Motor neuron (in vitro differentiated cells): ENCODE data around the gene SENP1. TPM values are rescaled to one million over a fixed set of nuclear protein-coding genes. Genes with fewer than 3 reads are reported as not detected.
A peak's percentile ranks its signal among the peaks of the same experiment; 100 is the strongest.

Experiments
- ATAC-seq, 8 experiments: fragments of 200-7000 bp; cut with Tn5 transposase; replicated peaks in 6 of 8; 2 replicates each; pipeline ENCODE4 v1.8.0; 2021; ENCODE audit warnings: mild to moderate bottlenecking in 8 of 8, moderate library complexity in 8 of 8
- H3K27ac ChIP-seq, 2 donors: fragments of 250-450 bp; sonication (Bioruptor Pico); 2 replicates each; pipeline ENCODE4 v1.9.0; 2021; ENCODE audit warnings: antibody characterized with exemption in 2 of 2, mild to moderate bottlenecking in 2 of 2, moderate library complexity in 1 of 2
- H3K4me1 ChIP-seq, 2 donors: fragments of 250-450 bp; sonication (Bioruptor Pico); replicated peaks in 1 of 2; 2 replicates each; pipeline ENCODE4 v1.6.1; 2021; ENCODE audit warnings: antibody characterized with exemption in 2 of 2, mild to moderate bottlenecking in 2 of 2, moderate library complexity in 1 of 2
- H3K4me3 ChIP-seq, 5 donors: fragments of 250-450 bp; sonication (Bioruptor Pico); 2 replicates each; pipeline ENCODE4 v1.9.0; 2021; ENCODE audit warnings: antibody characterized with exemption in 5 of 5, mild to moderate bottlenecking in 5 of 5, moderate library complexity in 4 of 5
- WGBS, 10 experiments: fragments of 450-650 bp; shearing (Covaris generic); methylation state at CpG; one replicate each; pipeline ENCODE4 v1.0.0; 2022; 5-methylcytosine and 5-hydroxymethylcytosine counted together
- in situ Hi-C, 9 experiments: fragments of 400-800 bp; cut with MboI; loops; one replicate each; pipeline ENCODE4 v1.15.0; 2021; ENCODE audit warnings: low sequenced_read_pairs in 9 of 9, low pct_unique_long_range_greater_than_20kb in 2 of 9; ENCODE audit not compliant: unreplicated experiment in 9 of 9
- total RNA-seq, 8 experiments: library from RNA; unstranded; fragments of 300-600 nt; gene quantifications; 2 replicates each; pipeline versions ENCODE4 v1.2.3 to v1.2.4, GENCODE V29; 2022

Gene SENP1
- total RNA-seq, 8 experiments from 2014 or later, result 9.5 to 28.8 (median 19.2) TPM

- ATAC-seq, result no peak
- H3K4me1 ChIP-seq, result no peaks in the 10 kb centered on the region
- in situ Hi-C loops, result no loop called here
- WGBS, 10 experiments, result 20 to 100% (median 88%) methylated on average over 1 of the region's 1 CpG; no CpG with 5 or more reads in 3 of the 10 experiments
- no peak overlapping the region for H3K4me3 ChIP-seq
- no peak overlapping the region for H3K27ac ChIP-seq
Measured at GRCh38 chr12:48074266-48074665, 31.6 kb downstream of the SENP1 start.

- 83 to 100% (median 100%) methylated on average over 1 to 3 of the region's 3 CpGs for WGBS, 10 experiments
- H3K27ac ChIP-seq, result no peak overlapping the region
- in situ Hi-C loops, result no loop called here
- no peak for ATAC-seq
- H3K4me3 ChIP-seq, result no peak overlapping the region
- H3K4me1 ChIP-seq, result no peaks in the 10 kb centered on the region
Measured at GRCh38 chr12:48072266-48072665, 33.6 kb downstream of the SENP1 start.

- in situ Hi-C loops, result no loop called here
- WGBS, 10 experiments, result 92 to 100% (median 100%) methylated on average over 2 of the region's 2 CpGs; no CpG with 5 or more reads in 5 of the 10 experiments
- ATAC-seq, result no peak
Measured at GRCh38 chr12:48071808-48072207, 34.1 kb downstream of the SENP1 start.

GRCh38 chr12:48070731-48071130 lies 35.1 kb downstream of the SENP1 start:
- ATAC-seq, result no peak
- 80 to 100% (median 100%) methylated on average over 1 to 4 of the region's 4 CpGs; no CpG with 5 or more reads in 1 of the 10 experiments for WGBS, 10 experiments
- Histone ChIP-seq H3K4me1 (no peaks in the 10 kb centered on the region), H3K27ac (no peak overlapping the region), H3K4me3 (no peak overlapping the region)
- in situ Hi-C loops, result no loop called here

More at GRCh38 chr12:48071808-48072207, 34.1 kb downstream of the SENP1 start:
- Histone ChIP-seq H3K27ac (no peak overlapping the region), H3K4me1 (no peaks in the 10 kb centered on the region), H3K4me3 (no peak overlapping the region)

- Histone ChIP-seq H3K4me1 (no peaks in the 10 kb centered on the region), H3K4me3 (no peak overlapping the region), H3K27ac (no peak overlapping the region)
- in situ Hi-C loops, result no loop called here
- no peak for ATAC-seq
- 86 to 100% (median 100%) methylated on average over 1 of the region's 1 CpG; no CpG with 5 or more reads in 3 of the 10 experiments for WGBS, 10 experiments
Measured at GRCh38 chr12:48070033-48070432, 35.8 kb downstream of the SENP1 start.

GRCh38 chr12:48069241-48069640 lies 36.6 kb downstream of the SENP1 start:
- WGBS, 10 experiments, result 29 to 100% (median 83%) methylated on average over 1 of the region's 1 CpG; no CpG with 5 or more reads in 3 of the 10 experiments
- H3K4me3 ChIP-seq, result no peak overlapping the region
- no peak overlapping the region for H3K27ac ChIP-seq
- in situ Hi-C loops, result no loop called here
- no peak for ATAC-seq
- no peaks in the 10 kb centered on the region for H3K4me1 ChIP-seq

GRCh38 chr12:48068457-48068856 lies 37.4 kb downstream of the SENP1 start:
- in situ Hi-C loops, result no loop called here
- H3K4me1 ChIP-seq, result no peaks in the 10 kb centered on the region
- H3K27ac ChIP-seq, result no peak overlapping the region
- no peak for ATAC-seq
- 71 to 94% (median 85%) methylated on average over 1 to 2 of the region's 2 CpGs for WGBS, 10 experiments
- no peak overlapping the region for H3K4me3 ChIP-seq

- in situ Hi-C loops, result no loop called here
- Histone ChIP-seq H3K4me1 (no peaks in the 10 kb centered on the region), H3K27ac (no peak overlapping the region), H3K4me3 (no peak overlapping the region)
- ATAC-seq, result no peak
- 83 to 100% (median 100%) methylated on average over 1 to 4 of the region's 4 CpGs; no CpG with 5 or more reads in 1 of the 10 experiments for WGBS, 10 experiments
Measured at GRCh38 chr12:48067250-48067938, 38.5 kb downstream of the SENP1 start.

GRCh38 chr12:48065041-48065440 lies 40.8 kb downstream of the SENP1 start:
- WGBS, 10 experiments, result 79 to 96% (median 91%) methylated on average over 1 to 5 of the region's 5 CpGs; no CpG with 5 or more reads in 2 of the 10 experiments
- no peak overlapping the region for H3K27ac ChIP-seq
- in situ Hi-C loops, result no loop called here

GRCh38 chr12:48063530-48063929 lies 42.3 kb downstream of the SENP1 start:
- no peaks in the 10 kb centered on the region for H3K4me1 ChIP-seq
- ATAC-seq, result no peak
- H3K27ac ChIP-seq, result no peak overlapping the region
- no peak overlapping the region for H3K4me3 ChIP-seq
- WGBS, 10 experiments, result 86 to 100% (median 97%) methylated on average over 3 to 6 of the region's 6 CpGs
- in situ Hi-C loops, result no loop called here

More at GRCh38 chr12:48065041-48065440, 40.8 kb downstream of the SENP1 start:
- Histone ChIP-seq H3K4me1 (no peaks in the 10 kb centered on the region), H3K4me3 (no peak overlapping the region)
- no peak for ATAC-seq

GRCh38 chr12:48061938-48062719 lies 43.8 kb downstream of the SENP1 start:
- WGBS, 10 experiments, result 50 to 100% (median 95%) methylated on average over 1 of the region's 1 CpG; no CpG with 5 or more reads in 4 of the 10 experiments
- H3K4me3 ChIP-seq, result no peak overlapping the region
- no peaks in the 10 kb centered on the region for H3K4me1 ChIP-seq
- no peak overlapping the region for H3K27ac ChIP-seq
- peak in 1 of 8 experiments; percentile 37 for ATAC-seq
- in situ Hi-C loops, result no loop called here

- no peak overlapping the region for H3K27ac ChIP-seq
- no peak overlapping the region for H3K4me3 ChIP-seq
- in situ Hi-C loops, result no loop called here
- 86 to 100% (median 100%) methylated on average over 1 to 2 of the region's 2 CpGs for WGBS, 10 experiments
- no peak for ATAC-seq
- H3K4me1 ChIP-seq, result no peaks in the 10 kb centered on the region
Measured at GRCh38 chr12:48060474-48060873, 45.4 kb downstream of the SENP1 start.

- WGBS, 10 experiments, result 96 to 100% (median 98%) methylated on average over 3 to 5 of the region's 5 CpGs
- H3K27ac ChIP-seq, result no peak overlapping the region
- no peak for ATAC-seq
- no peak overlapping the region for H3K4me3 ChIP-seq
- no peaks in the 10 kb centered on the region for H3K4me1 ChIP-seq
- in situ Hi-C loops, result no loop called here
Measured at GRCh38 chr12:48058771-48059170, 47.1 kb downstream of the SENP1 start.
